ENCODE results near the gene HADH.

The HADH gene

DNA sequence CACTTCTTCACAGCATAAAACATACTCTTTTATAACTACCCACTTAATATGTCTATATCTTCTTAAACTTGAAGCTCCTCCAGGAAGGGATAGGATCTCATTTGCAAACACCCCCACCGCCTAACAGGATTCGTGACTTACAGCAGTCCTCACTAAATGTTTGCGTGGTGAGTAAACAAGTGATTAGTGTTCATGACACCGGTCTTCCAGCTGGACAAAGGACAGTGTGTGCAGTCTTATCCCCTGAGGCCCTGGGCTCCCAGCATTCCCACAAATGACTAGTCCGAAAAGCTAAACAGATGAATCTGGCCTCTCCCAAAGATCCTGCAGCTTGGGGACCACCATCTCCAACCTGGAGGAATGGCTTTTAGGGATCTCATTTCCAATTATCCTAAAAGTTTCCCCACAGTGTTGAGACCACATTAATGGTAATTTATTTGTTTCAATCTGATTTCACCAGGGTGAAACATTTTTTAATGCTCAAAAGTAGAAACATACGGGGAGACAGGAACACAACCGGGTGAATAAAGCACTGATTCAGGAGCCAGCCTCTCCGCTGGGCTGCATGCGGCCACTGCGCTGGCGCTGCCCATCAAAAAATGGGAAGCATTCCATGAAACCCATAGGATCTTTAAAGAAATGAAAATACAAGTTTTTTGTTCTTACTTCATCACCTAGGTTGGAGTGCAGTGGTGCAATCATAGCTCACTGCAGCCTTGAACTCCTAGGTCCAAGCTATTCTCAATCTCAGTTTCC is 69.2 kb downstream of the HADH start:
- peak; percentile 23 for DNase-seq (ENCODE audit: low spot score)

DNA sequence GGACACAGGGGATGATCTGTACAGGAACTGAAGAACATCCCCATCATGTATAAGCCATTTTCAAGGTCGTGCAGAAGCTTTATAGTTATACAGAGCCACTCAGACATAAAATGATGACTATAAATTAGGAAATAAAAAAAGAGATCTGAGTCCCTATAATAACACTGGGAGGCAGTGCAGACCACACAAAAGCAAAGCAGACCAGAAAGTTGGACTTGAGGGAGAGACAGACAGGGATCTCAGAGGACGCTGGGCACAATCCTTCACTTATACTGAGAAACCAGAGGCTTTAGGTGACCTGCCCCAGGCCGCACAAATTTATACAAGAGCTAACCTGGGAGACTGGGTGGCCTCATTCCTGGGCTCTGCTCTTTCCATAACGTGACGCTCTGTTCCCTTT is 70.5 kb downstream of the HADH start:
- DNase-seq (ENCODE audit: low spot score): peak; percentile 49

DNA sequence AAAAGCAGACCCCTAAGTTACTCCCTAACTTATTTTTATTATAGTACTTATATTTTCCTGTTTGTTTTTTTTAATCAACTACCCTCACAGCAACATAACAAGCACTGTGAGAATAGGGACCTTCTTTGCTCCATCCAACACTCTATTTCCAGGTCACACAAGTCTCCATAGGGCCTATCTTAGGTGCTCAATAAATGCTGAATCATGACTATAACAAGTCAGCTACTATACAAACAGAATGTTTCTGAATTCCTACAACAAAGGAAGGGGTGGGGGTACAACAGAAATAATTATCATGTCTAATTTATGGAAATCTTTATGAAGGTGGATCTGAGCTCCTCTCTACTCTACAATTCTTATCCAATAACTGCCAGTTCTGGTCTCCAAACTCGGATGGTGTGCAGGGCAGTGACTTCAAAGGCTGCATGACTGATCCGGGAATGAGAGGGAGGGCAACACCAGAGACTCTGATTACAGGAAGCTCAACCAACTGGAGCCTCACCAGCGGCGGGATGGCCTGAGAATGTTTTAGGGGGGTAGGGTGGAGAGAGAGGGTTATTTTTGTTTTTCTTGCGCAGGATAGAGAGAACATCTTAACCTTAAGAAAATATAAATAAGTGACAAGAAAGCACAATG is 71.1 kb downstream of the HADH start:
- DNase-seq (ENCODE audit: low spot score): no peak

DNA sequence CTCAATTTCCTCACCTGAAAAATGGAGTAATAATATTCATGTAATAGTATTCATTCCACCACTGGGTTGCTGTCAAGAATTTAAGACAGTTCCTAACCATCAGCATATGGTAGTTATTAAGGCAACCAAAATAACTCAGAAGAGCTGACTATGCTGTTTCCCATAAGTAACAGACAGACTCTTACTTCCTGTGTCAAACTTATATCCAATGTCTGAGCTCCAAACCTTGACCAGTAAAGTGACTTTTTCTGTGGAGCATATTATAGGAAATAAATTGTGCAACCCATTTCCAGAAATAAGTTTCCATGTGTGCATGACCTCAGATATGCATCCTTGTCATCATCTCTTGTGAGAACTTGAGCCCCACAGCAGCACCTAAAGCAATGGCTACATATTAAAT is 78.8 kb downstream of the HADH start:
- DNase-seq (ENCODE audit: low spot score): no peak

DNA sequence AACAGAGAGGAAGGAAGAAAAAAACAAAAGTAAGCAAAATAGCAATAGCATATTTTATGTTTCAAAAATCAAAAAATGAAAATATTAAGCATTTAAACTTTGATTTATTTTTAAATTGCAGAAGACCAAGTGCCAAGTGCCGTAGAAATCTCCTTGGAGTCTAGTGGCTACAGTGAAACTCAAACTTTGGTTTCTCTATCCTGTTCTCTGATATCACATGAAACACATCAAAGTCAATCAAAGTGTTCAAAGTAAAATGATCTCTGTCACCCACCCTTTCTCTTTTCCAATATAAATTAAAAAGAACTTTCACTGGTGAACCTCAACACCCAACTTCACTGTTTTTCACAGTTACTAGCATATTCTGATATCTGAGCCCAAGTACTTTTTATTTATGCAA is 81.1 kb downstream of the HADH start:
- no peak for DNase-seq (ENCODE audit: low spot score)

DNA sequence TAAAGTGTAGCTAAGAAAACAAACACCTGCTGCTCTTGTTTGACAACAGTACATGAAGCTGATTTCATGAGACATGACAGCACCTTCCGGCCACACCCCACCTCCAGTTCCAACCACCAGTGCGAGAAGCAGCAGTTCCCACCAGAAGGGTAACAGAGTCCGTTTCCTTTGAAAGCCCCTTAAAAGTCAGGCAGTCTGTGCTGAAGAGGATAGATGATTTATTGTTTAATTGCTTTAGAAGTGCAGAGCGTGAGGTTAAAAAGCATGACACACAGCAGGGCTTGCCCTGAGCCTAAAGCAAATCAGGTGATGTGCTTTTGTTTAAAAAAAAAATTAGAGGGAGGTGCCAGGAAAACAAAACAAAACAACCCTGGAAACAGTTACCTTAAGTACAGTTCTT is 82.6 kb downstream of the HADH start:
- no peak for DNase-seq (ENCODE audit: low spot score)

DNA sequence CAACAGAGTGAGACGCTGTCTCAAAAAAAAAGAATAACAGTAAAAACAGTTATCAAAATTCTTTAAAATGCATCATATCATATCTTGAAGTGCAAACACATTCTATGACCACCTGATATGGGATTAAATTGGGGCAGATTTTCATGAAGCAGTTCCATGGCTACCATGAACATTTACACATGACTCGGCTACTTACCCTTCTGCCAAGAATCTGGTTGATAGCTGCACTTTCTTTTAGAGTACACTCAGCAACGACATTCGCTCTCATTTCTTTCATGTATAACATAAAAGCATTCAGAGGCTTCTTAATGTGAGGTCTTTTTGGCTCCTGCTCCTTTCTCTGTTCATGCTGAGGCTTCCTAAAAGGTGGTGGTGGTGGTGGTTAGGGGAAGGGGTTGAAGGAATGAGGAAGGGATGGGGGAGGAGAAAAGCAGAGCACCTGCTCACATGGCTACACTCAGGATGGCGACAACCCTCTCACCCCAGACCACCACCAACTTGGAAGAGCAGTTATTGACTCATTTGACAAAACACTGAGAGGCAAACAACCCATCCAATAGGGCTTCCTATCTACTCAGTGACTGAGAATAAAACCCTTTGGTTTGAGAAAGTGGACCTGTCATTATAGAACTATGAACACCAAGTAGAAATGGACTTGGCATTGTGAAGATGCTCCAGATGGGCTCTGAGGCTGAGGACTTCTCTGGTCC is 88.5 kb downstream of the HADH start:
- no peak for DNase-seq (ENCODE audit: low spot score)

DNA sequence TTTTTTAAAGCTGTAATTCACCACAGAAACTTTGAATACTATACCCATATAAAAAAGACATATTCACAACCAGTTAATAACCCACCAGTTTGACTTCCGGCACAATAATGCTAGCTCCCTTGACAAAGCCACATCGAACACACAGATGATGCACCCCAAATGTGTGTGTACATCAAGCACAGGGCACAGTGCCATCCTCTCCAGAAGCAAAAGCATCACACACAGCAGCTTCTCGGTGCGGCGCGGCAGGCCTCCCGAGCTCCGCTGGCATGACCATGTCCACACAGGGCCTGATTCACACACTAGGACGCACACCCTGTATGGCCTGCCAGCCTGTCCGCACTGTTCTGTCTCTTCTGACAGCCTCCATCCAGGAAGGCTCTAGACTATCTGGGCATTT is 91.1 kb downstream of the HADH start:
- DNase-seq (ENCODE audit: low spot score): no peak

DNA sequence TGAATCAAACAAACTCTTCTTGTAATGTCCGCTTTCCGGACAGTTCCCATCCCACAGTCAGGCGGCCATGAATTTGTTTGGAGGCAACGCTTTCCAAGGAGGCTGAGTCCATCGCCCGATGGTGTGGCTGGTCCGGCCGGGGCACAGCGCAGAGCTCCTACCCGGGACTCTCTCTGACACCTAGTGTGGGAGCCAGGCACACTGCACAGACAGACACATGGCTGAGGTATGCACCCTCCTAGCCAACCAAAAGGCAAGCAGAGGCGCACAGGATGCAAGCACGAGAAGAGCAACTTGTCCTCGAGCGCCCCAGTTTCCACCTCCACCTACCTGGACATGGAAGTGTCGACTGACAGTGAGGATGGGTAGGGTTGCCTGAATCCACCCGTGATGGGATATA is 91.6 kb downstream of the HADH start:
- DNase-seq (ENCODE audit: low spot score): no peak

Measured in iPS-NIHi11 (cell line).